Right forelimb (tissue), 1 donor: ENCODE data around the gene OGDH.
A peak's percentile ranks its signal among the peaks of the same experiment; 100 is the strongest.
"Not testable (repeated sequence)": the region's sequence is repeated elsewhere in the genome, so short reads cannot be mapped to it uniquely, and the experiment has no call there.

Source experiments
- DNase-seq: peaks from one replicate; pipeline ENCODE4 v3.0.0-alpha.2; 2018

The OGDH gene

DNA sequence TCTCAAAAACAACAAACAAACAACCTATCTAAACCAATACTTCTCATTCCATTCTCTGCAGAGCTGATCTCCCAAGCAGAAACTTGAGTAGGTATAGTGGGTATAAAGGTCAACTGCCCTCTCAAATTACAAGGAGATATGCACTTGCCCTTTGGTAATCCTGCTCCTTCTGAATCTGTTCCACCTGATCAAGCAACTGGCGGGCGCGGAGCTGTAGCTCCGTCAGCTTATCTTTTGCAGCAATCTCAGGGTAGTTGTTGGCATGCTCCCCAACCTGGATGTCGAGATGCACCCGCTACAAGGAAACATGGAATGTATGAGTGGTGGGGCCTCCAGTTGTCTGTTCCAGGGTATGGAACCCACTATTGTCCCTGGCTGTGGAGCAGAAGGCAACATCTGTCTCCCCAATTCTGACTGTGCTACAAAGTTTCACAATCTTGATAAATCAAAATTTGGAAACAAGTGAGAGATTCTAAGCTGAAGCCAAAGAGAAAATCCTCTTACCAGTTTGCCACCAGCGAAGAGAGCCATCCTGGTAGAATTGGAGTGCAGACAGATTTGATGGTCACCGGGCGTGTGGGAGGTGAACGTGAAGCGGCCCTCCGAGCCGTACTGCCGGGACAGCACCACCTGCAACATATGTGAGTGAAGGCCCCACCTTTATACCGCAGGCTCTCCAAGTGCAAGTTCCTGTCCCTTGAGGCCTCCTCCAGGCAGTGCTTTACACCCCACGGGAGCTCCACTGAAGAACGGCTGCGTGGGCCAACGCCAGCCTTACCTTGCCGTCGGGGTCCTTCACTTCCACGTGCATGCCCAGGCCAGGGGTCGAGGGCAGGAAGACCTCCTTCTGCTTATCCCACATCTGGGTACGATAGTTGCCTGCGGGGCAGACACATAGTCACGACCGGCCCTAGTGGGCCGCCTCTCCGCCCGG lies 25.2 kb upstream of the OGDH start:
- DNase-seq = no peak

DNA sequence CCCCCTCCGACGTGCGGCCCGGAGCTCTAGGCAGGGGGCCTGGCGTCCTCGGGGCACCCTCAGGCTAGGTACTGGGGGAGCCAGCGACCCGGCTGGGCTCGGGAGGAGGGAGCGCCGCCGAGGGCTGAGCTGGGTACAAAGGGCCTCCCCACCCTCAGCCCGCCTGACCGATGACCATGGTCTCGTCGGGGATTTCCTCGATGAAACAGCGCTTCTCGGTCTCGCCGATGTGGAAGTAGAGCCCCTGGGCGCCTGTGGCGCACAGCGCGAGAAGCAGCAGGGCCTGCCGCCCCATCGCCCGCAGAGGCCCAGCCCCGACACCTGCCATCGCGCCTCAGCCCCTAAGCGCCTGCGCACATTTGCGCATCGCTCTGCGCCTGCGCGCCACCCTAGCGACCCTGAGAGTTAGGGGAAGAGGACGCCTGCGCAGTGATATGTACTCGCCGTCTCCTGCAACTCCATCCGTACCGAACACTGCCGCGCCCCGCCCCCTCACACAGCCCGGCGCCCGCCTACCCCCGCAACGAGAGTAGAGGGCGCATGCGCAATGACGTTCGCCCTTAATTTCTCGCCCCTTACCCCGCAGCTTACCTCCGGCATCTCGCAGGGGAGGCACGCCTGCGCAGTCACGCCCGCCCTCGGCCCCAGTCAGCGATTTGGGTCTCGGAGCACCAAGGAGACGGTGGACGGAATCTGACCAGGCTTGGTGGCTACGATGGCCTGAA lies 24.4 kb upstream of the OGDH start, which contains the start of gene TMED4:
Gene TMED4, minus strand, starts transcription at position 353 of the 725 bp plus-strand sequence. Its CDS starts 25 bp downstream, at position 328.
- DNase-seq = peak; percentile 100

DNA sequence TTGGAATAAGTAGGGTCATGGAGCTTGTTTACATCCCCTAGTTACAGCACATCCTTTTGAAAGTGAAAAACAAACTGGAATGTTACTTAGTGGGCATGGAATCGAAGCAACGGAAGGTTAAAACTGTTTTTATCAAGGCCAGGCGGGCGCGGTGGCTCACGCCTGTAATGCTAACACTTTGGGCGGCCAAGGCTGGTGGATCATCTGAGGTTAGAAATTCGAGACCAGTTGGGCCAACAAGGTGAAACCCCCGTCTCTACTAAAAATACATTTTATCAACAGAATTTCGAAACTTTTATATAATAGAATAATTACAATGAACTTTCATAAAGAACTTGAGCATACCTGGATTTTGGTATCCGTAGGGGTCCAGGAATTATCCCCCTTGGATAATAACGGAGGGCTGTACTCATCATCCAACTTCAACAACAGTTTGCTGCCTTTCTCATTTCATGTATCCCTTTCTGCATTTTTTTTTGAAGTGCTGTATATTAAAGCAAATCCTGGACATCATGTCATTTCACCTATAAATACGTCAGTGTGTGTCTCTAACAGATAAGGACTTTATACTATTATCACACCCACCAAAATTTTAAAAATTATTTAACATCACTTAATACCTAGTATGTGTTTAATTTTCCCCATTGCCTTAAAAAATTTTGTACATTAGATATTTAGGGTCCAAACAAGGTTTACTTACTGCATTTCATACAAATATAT lies 23.1 kb upstream of the OGDH start:
- no peak for DNase-seq

DNA sequence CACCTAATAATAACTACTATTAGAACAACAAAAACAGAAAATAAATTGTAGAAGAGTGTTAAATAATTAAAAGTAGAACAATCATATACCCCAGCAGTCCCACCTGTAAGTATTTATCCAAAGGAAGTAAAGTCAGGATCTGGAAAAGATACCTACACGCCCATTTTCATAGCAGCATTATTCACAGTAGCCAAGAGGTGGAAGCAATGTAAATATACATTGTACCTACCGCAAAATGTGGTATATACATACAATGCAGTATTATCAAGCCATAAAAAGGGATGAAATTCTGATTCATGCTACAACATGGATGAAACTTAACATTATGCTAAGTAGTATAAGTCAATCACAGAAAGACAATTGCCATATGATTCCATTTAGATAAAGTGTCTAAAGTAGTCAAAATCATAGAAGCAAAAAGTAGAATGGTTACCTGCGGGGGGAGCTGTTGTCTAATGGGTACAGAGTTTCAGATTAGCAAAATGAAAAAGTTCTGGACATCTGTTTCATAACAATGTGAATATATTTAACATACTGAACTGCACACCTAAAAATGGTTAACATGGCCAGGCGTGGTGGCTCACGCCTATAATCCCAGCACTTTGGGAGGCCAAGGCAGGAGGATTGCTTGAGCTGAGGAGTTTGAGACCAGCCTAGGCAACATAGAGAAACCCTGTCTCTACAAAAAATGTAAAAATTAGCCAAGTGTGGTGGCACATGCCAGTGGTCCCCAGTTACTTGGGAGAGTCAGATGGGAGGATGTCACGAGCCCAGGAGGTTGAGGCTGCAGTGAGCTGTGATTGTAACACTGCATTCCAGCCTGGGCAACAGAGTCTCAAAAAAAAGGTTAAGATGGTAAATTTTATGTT lies 18.4 kb upstream of the OGDH start:
- DNase-seq = peak; percentile 62

DNA sequence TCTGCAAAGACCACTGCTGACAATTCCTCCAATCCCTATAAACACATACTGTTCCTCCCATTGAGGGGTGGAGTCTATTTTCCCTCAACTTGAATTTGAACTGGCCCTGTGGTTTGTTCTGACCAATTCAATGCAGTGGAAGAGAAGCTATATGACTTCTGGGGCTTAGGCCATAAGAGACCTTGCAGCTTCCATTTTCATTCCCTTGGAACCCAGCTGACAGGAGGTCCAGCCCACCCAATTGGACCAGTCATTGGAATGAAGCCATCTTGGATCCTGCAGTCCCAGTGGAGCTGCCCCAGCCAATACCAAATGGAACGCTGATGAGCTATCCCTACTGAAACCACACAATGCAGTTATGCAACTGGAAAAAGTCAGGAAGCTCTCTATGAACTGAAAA lies 15.5 kb upstream of the OGDH start:
- DNase-seq = no peak

DNA sequence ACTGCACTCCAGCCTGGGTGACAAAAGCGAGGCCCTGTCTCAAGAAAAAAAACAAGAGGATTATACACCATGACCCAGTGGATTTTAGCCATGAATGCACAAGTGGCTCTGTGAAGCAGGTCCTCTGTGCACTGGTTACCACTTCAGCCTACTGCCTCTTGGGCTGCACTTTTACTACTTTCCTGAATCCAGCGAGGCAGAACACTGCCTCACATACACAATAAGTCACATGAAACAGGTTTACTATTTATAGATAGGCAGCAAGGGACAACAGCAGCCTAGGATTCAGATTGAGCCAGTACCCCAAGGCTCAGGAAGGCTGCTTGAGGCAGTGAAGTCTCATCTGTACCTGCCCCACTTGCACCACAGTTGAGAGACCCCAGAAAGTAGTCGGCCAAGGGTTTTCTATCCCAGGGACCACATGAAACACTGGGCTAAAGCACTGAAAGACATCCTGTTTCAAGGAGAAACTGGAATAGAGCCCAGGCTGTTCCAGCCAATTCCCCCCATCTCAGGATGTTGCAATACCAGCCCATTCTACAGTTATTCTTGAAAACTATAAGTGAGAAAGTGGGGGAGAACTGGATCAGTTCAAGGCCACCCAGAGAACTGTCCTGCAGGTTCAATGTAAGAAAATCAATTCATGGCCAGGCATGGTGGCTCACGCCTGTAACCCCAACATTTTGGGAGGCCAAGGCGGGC lies 10.3 kb upstream of the OGDH start:
- no peak for DNase-seq

DNA sequence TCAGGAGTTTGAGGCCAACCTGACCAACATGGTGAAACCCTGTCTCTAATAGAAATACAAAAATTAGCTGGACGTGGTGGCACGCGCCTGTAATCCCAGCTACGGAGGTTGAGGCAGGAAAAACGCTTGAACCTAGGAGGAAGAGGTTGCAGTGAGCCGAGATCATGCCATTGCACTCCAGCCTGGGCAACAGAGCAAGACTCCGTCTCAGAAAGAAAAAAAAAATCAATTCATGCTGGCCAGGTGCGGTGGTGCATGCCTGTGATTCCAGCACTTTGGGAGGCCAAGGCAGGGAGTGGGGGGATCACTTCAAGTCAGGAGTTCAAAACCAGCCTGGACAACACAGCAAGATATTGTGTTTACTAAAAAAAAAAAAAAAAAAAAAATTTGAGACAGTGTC lies 9.2 kb upstream of the OGDH start:
- not testable (repeated sequence) for DNase-seq

DNA sequence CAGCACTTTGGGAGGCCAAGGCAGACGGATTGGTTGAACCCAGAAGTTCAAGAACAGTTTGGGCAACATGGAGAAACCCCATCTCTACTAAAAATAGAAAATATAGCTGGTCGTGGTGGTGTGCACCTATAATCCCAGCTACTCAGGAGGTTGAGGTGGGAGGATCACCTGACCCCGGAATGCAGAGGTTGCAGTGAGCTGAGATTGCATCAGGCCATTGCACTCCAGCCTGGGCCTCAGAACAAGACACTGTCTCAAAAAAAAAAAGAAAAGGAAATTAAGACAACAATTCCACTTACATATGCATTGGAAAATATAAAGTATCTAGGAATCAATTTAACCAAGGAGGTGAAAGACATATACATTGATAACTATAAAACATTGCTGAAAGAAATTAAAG lies 7.2 kb upstream of the OGDH start:
- no peak for DNase-seq

DNA sequence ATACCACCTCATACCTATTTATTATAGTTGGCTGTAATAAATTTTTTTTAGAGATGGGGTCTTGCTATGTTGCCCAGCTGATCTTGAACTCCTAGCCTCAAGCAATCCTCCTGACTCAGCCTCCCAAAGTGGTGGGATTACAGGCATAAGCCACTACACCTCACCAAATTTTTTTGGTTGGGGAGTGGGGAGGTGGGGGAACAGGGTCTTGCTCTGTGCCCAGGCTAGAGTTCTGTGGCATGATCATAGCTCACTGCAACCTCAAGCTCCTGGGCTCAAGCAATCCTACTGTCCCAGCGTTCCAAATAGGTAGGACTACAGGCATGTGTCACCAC lies 3.9 kb upstream of the OGDH start:
- DNase-seq = no peak

DNA sequence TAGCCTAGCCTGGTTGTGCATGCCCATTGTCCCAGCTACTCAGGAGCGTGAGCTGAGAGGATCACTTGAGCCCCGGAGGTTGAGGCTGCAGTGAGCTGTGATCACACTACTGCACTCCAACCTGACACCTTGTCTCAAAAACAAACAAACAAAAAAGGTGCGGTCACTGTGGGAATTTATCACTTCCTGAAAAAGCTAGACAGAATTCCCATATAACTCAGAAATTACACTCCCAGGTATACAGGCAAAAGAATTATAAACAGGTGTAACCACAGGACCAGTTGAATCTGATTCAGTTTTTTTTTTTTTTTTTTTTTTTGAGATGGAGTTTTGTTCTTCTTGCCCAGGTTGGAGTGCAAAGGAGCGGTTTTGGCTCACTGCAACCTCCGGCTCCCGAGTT lies 3.2 kb upstream of the OGDH start:
- no peak for DNase-seq

DNA sequence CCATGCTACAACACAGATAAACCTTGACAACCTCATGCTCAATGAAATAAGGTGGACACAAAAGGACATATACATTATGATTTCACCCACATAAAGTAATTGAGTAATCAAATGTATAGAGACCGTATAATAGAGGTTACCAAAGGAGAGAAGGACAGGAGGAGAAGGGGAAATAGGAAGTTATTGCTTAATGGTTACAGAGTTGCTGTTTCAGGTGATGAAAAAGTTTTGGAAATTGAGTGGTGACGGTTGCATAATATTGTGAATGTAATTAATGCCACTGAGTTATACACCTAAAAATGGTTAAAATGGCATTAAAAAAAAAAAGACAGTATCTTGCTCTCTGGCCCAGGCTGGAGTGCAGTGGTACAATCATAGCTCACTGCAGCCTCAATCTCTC lies 1.5 kb upstream of the OGDH start:
- DNase-seq = no peak

DNA sequence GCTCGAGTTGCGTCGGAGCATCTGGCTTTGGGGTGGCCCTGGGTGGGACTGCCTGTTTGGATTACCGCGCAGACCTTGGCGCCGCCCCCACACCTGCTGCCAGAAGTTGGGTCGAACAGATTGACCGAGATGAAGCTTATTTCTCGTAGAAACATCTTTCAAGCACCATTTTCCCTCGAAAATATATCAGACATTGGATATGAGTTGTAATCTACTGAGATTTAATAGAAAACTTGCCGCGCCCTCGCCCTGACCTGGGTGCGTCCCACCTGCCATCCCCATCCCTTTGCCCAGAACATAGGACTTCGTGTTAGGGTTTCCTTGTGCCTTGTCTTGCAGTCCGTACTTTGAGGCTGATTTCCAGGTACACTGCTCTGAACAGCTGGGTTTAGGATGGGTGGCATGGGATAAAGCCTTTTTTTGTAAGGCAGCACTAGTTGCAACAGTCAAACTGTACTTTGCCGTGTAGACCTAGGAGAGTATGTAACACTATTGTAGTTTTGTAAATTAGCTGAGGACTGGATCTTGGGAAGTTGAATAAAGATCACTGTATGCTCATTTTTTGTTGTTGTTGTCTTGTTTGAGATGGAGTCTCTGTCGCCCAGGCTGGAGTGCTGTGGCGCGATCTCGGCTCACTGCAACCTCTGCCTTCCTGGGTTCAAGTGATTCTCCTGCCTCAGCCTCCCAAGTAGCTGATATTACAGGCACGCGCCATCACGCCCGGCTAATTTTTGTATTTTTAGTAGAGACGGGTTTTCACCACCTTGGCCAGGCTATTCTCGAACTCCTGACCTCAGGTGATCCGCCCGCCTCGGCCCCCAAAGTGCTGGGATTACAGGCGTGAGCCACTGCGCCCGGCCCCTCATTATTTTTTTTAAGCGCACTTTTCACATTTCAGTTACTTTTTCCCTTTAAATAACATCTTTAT lies 978 bp downstream of the OGDH start:
- DNase-seq = no peak

DNA sequence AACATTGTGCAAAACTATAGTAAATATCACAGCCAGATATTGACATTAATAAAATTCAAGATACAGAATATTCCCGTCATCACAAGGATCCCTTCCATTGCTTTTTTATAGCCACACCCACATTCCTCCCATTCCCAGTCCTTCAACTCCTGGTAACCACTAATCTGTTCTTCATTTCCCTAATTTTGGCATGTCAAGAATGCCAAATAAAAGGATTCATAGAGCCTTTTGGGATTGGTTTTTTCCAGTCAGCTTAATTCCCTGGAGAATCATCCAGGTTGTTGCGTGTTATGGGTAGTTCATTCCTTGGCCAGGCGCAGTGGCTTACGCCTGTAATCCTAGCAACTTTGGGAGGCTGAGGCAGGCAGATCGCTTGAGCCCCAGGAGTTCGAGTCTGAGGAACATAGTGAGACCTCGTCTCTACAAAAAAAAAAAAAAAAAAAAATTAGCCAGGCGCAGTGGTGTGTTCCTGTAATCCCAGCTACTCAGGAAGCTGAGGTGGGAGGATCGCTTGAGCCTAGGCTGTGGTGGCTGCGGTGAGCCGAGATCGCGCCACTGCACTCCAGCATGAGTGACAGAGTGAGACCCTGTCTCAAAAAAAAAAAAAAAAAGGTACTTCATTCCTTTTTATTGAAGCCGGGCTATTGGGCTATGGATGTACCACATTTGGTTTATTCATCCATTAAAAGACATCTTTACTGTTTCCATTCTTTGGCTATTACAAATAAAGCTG lies 2.7 kb downstream of the OGDH start:
- no peak for DNase-seq

DNA sequence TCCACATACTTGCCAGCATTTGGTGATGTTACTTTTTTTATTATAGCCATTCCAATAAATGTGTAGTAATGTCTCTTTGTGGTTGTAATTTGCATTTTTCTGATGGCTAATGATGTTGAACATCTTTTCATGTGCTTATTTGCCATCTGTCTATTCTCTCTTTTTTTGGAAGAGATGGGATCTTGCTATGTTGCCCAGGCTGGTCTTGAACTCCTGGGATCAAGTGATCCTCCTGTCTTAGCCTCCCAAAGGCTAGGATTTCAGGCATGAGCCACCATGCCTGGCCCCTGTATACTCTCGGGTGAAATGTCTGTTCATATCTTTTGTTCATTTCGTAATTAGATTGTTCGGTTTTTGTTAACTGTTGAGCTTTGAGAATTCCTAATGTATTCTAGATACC lies 3.4 kb downstream of the OGDH start:
- DNase-seq = no peak

DNA sequence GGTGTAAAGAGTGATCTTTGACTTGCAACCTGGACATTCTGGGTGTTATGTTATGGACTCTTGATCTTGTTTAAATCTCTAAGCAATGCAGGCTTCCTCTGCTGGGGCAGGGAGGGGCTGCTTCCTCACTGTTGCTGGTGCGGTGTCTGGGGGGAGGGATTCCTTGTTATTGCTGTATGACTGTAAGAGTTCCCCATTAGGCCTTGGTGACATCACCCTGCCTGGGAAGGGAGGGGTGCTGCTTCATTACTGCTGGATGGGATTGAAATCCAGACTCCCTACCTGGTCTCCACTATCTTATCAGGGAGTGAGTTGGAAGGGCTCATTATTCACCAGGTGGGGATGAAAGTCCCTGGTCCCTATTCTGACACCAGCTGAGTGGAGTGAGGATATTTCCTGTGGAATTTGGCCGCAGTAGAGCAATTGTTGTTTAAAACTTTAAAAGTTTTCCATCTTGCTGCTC lies 8.8 kb downstream of the OGDH start:
- no peak for DNase-seq

DNA sequence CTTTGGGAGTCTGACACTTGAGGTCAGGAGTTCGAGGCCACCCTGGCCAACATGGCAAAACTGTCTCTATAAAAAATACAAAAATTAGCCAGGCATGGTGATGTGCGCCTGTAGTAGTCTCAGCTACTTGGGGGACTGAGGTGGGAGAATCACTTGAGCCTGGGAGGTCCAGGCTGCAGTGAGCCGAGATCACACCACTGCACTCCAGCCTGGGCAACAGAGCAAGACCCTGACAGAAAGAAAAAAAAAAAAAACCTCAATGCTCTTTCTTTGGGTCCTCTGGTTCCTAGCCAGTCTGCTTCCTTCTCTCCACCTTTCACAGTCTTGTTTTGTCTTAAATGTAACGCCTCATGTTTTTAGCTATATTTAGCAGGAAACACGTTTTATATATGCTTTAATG lies 9.4 kb downstream of the OGDH start:
- no peak for DNase-seq

DNA sequence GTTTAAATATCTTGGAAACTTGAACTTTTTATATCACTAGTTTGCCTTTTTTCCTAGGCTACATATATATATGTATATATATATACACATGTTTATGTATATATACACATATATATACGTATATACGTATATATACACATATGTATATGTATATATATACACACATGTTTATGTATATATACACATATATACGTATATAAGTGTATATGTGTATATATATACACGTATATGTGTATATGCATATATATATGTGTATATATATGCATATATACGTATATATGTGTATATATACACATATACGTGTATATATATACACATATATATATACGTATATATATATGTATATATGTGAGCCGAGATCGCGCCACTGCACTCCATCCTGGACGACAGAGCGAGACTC lies 10.1 kb downstream of the OGDH start:
- DNase-seq = no peak

DNA sequence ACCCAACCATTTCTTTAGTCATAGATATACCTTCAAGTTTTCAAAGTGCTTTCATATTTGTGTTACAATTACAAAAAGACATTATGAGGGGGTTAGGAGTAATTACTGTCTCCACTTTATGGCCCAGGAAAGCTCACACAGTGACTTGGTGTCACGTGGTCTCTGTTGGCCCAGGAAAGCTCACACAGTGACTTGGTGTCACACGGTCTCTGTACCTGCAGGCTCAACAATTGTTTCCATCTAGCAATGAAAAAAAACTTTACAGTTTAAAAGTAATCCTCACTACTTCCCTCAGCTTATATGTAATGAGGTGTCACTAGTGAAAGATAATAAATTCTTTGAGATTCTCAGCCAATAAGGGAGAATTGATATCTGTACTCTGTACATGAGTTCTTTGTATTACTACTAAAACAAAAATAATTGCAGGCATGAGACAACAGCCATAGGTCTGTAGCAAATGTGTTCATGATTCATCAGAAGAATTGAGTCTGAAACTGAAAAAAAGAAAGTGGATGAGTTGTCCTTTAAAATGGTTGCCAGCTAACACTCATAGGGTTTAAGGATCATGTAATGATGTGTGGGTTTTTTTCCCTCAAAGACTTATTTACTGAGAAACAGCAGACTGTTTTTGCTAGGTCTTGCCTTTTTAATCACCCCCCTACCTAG lies 10.9 kb downstream of the OGDH start:
- no peak for DNase-seq

DNA sequence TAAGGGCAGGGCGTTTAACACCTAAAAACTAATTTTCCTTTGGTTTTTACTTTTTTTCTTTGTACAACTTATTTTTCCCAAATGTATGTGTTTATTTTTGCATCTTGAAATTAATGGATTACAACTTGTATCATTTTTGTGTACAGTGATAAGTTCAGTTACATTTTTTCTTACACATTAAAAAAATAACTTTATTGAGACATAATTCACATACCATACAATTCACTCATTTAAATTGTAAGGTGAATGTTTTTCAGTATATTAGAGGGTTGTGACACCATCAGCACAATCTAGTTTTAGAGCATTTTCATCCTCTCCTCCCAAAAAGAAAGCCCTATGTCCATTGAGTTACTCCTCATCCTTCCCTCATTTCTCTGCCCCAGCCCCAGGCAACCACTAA lies 11.6 kb downstream of the OGDH start:
- DNase-seq = no peak
